Cardiac septum (tissue), 1 donor: ENCODE measurements around the gene MCAM. TPM values are rescaled to one million over a fixed set of nuclear protein-coding genes. Genes with fewer than 3 reads are reported as not detected.

Source experiments
- DNase-seq: peaks from one replicate; pipeline ENCODE4 v3.0.0-alpha.2; 2020; ENCODE audit warnings: low spot score
- intact Hi-C: fragments of 100-400 bp; cut with DNase I; formaldehyde crosslinking; loops from one replicate; pipeline ENCODE4 v1.14.0; 2022
- total RNA-seq: library from RNA; stranded (reverse); fragmentation: NEBNext Ultra II Directional; extraction: Animal tissue kit (Norgen Biotek cat#: 25700); gene quantifications from one replicate; pipeline ENCODE4 v1.2.1, GENCODE V29; 2021
- donor health status: DM: no; HTN: no; CAD: no.

Gene MCAM
- total RNA-seq, 1 donor from 2014 or later: 110 TPM

- intact Hi-C loops: no loop called here
- no peak for DNase-seq
These were observed 18.2 kb upstream of the MCAM start for GRCh38 chr11:119335091-119335654.

- intact Hi-C loops: no loop called here
These were observed 17.4 kb upstream of the MCAM start, which contains the start of gene RNF26 for GRCh38 chr11:119334174-119334930. TSS of gene RNF26 (plus strand) at chr11:119334527. CDS start at chr11:119335123, 596 bp downstream.

DNA sequence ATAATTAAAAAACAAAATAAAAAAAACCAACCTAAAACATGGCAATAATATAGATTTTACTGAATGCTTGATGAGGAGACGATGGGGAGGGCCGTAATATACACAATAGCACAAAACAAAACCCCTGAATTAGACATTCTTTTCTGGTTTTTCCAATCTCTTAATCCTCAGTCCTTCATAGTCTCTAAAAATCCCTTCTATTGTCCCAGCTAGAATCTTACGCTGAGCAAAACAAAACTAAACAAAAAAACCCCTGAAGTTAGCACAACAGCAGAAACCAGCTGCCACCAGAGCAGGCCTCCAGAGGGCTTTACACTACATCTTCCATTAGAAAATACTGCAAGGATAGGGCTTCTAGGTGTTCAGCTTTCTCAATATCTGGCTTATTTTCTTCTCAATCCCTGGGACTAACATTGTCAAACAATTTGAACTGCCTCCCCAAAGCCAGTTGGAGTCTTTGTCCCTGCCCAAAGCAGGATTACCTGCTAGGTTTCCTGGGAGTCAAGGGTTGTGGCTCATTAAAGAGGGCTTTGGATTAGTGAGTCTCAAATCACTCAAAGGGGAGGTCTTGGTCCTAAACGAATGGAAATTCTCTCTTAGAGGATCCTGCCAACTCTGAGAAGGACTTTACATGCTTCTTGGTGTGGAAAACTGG is 15.3 kb upstream of the MCAM start:
- no peak for DNase-seq
- intact Hi-C loops: no loop called here

More at GRCh38 chr11:119334174-119334930, 17.4 kb upstream of the MCAM start, which contains the start of gene RNF26:
- peak; percentile 96 for DNase-seq

- no peak for DNase-seq
- intact Hi-C loops: no loop called here
These were observed 13.3 kb upstream of the MCAM start for GRCh38 chr11:119330237-119330636.

DNA sequence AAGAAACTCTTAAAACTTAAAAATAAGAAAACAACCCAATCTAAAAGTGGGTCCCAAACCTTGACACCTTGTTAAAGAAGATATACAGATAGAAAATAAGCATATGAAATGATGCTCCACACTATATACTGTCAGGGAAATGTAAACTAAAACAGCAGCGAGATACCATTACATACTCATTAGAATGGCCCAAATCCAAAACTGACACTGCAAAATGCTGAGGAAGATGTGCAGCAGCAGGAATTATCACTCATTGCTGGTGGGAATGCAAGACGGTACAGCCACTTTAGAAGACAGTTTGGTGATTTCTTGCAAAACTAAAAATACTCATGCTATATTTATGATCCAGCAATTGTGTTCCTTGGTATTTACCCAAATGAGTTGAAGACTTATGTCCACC is 12.4 kb upstream of the MCAM start:
- no peak for DNase-seq
- intact Hi-C loops: no loop called here

- intact Hi-C loops: loop anchor here (5.0 kb wide), 2 partner anchors 62 to 177 kb away; partner anchors contain the start of gene ABCG4
- no peak for DNase-seq
These were observed 7.3 kb upstream of the MCAM start for GRCh38 chr11:119324189-119324588.

GRCh38 chr11:119323532-119324033 is 6.7 kb upstream of the MCAM start:
- intact Hi-C loops: loop anchor here (5.0 kb wide), 2 partner anchors 61 to 176 kb away; partner anchors contain the start of gene ABCG4

GRCh38 chr11:119322921-119323531 is 6.1 kb upstream of the MCAM start:
- intact Hi-C loops: loop anchor here (5.0 kb wide), 2 partner anchors 61 to 176 kb away; partner anchors contain the start of gene ABCG4
- DNase-seq: no peak

More at GRCh38 chr11:119323532-119324033, 6.7 kb upstream of the MCAM start:
- DNase-seq: no peak

GRCh38 chr11:119322360-119322739 is 5.4 kb upstream of the MCAM start:
- intact Hi-C loops: loop anchor here (5.0 kb wide), 2 partner anchors 60 to 175 kb away; partner anchors contain the start of gene ABCG4
- no peak for DNase-seq

DNA sequence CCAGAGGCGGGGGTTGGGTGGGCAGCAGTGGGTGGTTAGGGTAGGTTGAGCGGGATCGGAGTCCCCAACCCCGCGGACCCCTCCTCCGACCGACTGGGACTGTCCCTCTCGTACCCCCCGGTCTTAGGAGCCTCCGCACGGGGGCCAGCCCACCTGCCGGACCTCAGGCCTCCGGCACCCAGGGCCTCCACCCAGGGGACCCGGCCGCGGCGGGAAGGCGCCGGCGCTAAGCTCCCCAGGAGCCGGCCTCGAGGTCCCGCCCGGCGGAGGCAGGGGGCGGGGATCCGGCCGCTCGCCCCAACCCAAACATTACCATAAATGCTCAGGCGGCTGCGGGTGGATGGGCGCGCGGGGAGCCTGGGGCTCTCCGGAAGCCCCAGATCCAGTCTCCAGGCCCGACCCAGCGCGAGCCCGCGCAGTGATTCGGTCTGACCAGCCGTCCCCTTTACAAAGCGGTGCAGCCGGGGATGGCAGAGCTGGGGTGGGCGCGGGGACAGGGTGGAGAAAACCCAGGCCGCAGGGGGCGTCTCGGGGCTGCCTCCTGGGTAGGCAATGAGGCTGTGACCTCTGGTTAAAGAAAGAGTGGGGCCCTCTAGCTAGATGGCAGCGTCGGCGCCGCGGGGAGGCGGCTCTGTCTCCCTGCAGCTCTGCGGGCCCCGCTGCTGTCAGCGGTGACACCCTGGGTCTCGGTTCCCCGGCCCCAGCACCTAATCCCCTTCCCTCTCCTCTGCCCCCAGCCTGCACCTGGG is 4.0 kb upstream of the MCAM start:
- intact Hi-C loops: loop anchor here (5.0 kb wide), 2 partner anchors 59 to 174 kb away; partner anchors contain the start of gene ABCG4
- no peak for DNase-seq

DNA sequence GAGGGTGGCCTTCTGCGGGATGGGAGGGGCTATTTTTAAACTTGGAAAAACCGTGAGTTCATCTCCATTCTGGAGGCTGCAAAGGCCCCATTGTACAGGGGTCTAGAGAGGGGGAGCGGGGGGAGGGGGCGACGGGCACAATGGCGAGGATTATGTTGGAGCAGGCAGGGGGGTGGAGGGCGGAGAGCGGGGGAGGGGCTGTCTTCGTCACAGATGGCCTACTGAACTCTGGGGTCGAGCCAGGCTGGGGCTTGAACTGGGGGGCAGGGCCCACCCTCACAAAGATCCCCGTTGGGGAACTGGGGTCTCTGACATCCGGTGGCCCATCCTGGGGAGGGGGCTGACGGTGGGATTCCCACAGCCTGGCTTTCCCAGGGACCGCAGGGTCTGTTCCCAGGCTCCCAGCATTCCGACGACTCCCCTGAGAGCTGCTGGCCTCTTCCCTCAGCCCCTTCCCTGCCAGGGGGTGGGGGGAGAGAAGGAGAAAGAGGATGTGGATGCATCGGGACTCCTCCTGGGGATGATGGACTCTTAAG is 3.4 kb upstream of the MCAM start:
- intact Hi-C loops: loop anchor here (5.0 kb wide), 2 partner anchors 58 to 173 kb away; partner anchors contain the start of gene ABCG4
- DNase-seq: no peak

DNA sequence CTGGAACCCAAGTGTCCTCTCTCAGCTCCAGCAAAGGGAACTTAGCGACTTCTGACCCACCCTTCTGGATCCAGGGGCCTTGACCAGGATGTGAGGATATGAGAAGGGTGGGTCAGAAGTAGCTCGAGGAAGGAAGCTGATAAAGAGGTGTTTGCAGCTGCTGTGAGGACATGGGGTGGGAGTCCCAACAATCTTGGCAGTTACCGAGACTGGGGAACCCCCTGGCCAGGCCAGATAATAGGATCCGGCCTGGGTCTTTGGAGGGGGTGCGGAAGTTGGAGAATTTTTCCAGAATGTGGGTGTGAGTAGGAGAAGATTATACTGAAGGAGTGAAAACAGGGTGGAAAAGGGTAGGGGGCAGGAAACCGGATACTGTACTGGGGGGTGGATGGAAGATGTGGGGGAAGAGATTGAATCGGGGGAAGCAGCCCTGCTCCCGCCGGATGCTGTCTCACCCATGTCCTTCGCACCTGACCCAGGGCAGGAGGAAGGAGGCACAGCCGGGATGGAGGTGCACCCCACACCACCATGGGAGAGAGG is 2.8 kb upstream of the MCAM start:
- DNase-seq: no peak
- intact Hi-C loops: loop anchor here (5.0 kb wide), 3 partner anchors 57 to 172 kb away; partner anchors contain the start of genes ABCG4 and CBL

DNA sequence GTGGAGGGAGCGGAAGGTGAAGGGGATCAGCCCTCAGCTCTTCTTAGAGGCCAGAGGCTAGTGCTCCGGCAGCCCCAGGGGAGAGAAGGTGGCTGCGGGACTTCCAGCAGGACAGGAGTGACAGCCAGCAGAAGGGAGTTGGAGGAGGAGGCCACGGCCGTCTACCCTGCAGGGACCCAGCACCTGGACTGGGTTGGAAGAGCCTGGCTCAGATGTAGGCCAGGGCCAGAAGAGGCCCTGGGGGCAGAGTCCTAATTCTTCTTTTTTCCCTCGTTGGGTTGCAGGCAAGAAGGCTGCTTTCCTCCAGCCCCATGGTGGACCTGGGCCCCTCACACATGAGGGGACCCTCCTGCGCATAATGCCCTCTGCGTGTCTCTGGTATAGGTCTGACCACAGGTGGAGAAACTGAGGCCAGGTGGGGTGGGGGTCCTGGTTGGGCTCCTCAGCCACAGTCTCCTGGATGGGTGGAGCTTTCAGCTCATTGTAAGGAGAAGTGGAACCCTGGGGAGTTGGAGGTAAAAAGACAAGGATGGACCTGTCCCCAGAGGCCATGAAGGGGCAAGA is 2.3 kb upstream of the MCAM start:
- intact Hi-C loops: loop anchor here (5.0 kb wide), 1 partner anchor 112 kb away; the partner anchor contains the start of gene CBL

DNA sequence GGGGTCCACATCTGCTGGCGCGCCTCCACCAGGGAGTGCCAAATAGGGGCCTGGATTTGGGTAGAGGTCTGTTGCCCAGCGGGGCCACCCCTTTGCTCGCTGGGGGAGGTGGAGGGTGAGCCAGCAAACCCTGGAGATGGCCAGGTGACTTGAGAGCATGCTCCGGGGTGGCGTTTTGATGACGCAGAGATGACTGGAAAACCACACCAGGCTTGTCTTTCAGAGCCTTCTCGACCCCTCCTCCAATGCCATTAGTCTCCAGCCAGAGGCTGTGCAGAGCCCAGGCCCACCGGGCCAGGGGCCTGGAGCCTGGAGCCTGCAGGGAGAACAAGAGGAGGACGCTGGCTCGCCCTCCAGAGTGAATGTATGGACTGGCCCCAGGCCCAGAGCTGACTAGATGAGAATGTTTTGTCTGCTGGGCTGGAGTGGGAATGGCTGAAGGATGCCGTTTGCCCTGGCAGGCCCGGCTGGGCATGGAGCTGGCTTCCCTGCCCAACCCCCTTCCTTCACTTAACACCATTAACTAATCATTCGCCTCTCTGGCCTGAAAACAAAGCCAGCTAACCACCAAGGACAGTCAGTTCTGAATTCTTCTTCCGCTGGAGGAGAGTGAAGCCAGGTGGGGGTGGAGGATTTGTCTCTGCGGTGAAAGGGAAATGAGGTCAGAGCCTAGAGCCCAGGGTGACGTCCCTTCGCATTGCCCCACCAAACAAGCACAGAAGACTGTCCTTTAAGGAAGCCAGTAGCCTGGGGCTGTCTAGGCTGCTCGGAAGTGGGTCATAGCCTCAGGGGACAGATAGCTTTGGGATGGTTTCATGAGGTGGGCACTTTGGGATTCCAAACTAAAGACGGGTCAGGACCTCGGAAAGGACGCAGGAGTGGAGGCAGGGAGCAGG is 1.6 kb upstream of the MCAM start:
- intact Hi-C loops: loop anchor here (5.0 kb wide), 1 partner anchor 111 kb away; the partner anchor contains the start of gene CBL
- no peak for DNase-seq

More for the DNA sequence above, 2.3 kb upstream of the MCAM start:
- DNase-seq: no peak

- intact Hi-C loops: loop anchor here (5.0 kb wide), 1 partner anchor 110 kb away; the partner anchor contains the start of gene CBL
- DNase-seq: no peak
These were observed 786 bp upstream of the MCAM start for GRCh38 chr11:119317592-119318239.
